ENCODE results near the gene RBM42. TPM values are rescaled to one million over a fixed set of nuclear protein-coding genes. Genes with fewer than 3 reads are reported as not detected.

The RBM42 gene
- total RNA-seq, 2 donors from 2014 or later = 26.7 to 65.3 TPM

- Histone ChIP-seq H3K27ac (no peak overlapping the region), H3K4me1 (peaks cover 15% of the 10 kb centered on the region), H3K27me3 (no peaks in the 10 kb centered on the region), H3K36me3 (replicated peaks in 1 of 2; ENCODE audit: insufficient read depth in 1 of 2, low read depth in 2 of 2) (peaks cover 0 to 20% of the 10 kb centered on the region in 2 donors), H3K4me3 (no peak overlapping the region), H3K9me3 (no peaks in the 10 kb centered on the region)
- DNase-seq (no peak), ATAC-seq (no peak)
- 79 to 83% methylated on average over 8 of the region's 8 CpGs for WGBS, 2 donors
- intact Hi-C loops (cut with DNase I) = no loop called here
- TF ChIP-seq POLR2A (IDR thresholded peaks at IDR 0.05) (no peak), CTCF (IDR thresholded peaks at IDR 0.05) (no peak)
These were observed 11.0 kb downstream of the RBM42 start for GRCh38 chr19:35639863-35640262.

GRCh38 chr19:35641515-35642151 lies 12.8 kb downstream of the RBM42 start, which contains the start of gene ETV2:
Gene ETV2 (plus strand): TSS chr19:35641745. CDS start chr19:35642461, 716 bp downstream.
- Histone ChIP-seq H3K4me1 (peaks cover 19% of the 10 kb centered on the region), H3K9me3 (no peaks in the 10 kb centered on the region), H3K4me3 (no peak within 1 kb of the TSS), H3K27me3 (no peaks in the 10 kb centered on the region), H3K36me3 (replicated peaks in 1 of 2; ENCODE audit: insufficient read depth in 1 of 2, low read depth in 2 of 2) (peaks cover 0 to 12% of the 10 kb centered on the region in 2 donors), H3K27ac (peak within 1 kb of the TSS in 2 of 4 donors; percentile 5 to 92)
- no peak for DNase-seq
- ATAC-seq = no peak
- intact Hi-C loops (cut with DNase I) = no loop called here
- no peak for TF ChIP-seq CTCF (IDR thresholded peaks at IDR 0.05)
- no peak for TF ChIP-seq POLR2A (IDR thresholded peaks at IDR 0.05)
- 51 to 66% methylated on average over 13 to 23 of the region's 28 CpGs for whole genome bisulfite sequencing, 2 donors

- intact Hi-C loops (cut with DNase I) = no loop called here
- H3K36me3 ChIP-seq (replicated peaks in 1 of 2; ENCODE audit: insufficient read depth in 1 of 2, low read depth in 2 of 2) = peaks cover 0 to 5% of the 10 kb centered on the region in 2 donors
- ATAC-seq = no peak
- 66 to 89% methylated on average over 6 to 10 of the region's 10 CpGs for WGBS, 2 donors
- no peak overlapping the region for H3K4me3 ChIP-seq
- no peak for TF ChIP-seq POLR2A (IDR thresholded peaks at IDR 0.05)
- no peak for TF ChIP-seq CTCF (IDR thresholded peaks at IDR 0.05)
- peaks cover 19% of the 10 kb centered on the region for H3K4me1 ChIP-seq
- H3K27me3 ChIP-seq = no peaks in the 10 kb centered on the region
- H3K9me3 ChIP-seq = no peaks in the 10 kb centered on the region
- DNase-seq = no peak
- peak overlapping the region in 2 of 4 donors; percentile 5 to 92 for H3K27ac ChIP-seq
These were observed 13.5 kb downstream of the RBM42 start for GRCh38 chr19:35642312-35642711.

- ATAC-seq = no peak
- TF ChIP-seq POLR2A (IDR thresholded peaks at IDR 0.05) (no peak), CTCF (IDR thresholded peaks at IDR 0.05) (no peak)
- intact Hi-C loops (cut with DNase I) = no loop called here
- H3K27me3 ChIP-seq = no peaks in the 10 kb centered on the region
- H3K4me3 ChIP-seq = peak overlapping the region in 1 of 2 donors; percentile 12
- 24 to 53% methylated on average over 5 to 14 of the region's 15 CpGs for WGBS, 2 donors
- H3K27ac ChIP-seq = peak overlapping the region; percentile 89 to 94 (median 92)
- peaks cover 0 to under 1% of the 10 kb centered on the region in 2 donors for H3K36me3 ChIP-seq (replicated peaks in 1 of 2; ENCODE audit: insufficient read depth in 1 of 2, low read depth in 2 of 2)
- H3K9me3 ChIP-seq = no peaks in the 10 kb centered on the region
- H3K4me1 ChIP-seq = peaks cover 19% of the 10 kb centered on the region
- peak in 2 of 4 donors; percentile 40 to 46 for DNase-seq
These were observed 14.0 kb downstream of the RBM42 start for GRCh38 chr19:35642798-35643254.

Measured in body of pancreas (tissue), 4 donors.